CD14-positive monocyte (primary cell): ENCODE results near the gene APOO. TPM values are rescaled to one million over a fixed set of nuclear protein-coding genes. Genes with fewer than 3 reads are reported as not detected.
A peak's percentile ranks its signal among the peaks of the same experiment; 100 is the strongest.

Experiments
- DNase-seq, 3 donors: peaks; one replicate each; pipeline ENCODE4 v3.0.0-alpha.2; 2011 to 2022
- H2AFZ ChIP-seq: 2 replicates; pipeline ENCODE4 v1.6.0; 2012; ENCODE audit warnings: mild to moderate bottlenecking, low read depth, low read length, inconsistent platforms; ENCODE audit not compliant: insufficient read depth, poor library complexity, severe bottlenecking
- H3K27ac ChIP-seq, 2 donors: 1 replicate in 1 of 2; 2 replicates in 1 of 2; pipeline ENCODE4 v1.5.1; 2012 to 2013; ENCODE audit warnings: low read length in 2 of 2, control low read depth in 1 of 2, inconsistent platforms in 1 of 2, low read depth in 1 of 2, mild to moderate bottlenecking in 1 of 2
- H3K27me3 ChIP-seq, 2 donors: one replicate each; pipeline versions ENCODE4 v1.6.0 to v1.6.1; 2011 to 2013; ENCODE audit warnings: low read length in 2 of 2; ENCODE audit not compliant: control insufficient read depth in 2 of 2, insufficient read depth in 2 of 2
- H3K36me3 ChIP-seq, 2 donors: replicated peaks in 1 of 2; 1 replicate in 1 of 2; 2 replicates in 1 of 2; pipeline versions ENCODE4 v1.5.1 to v1.6.1; 2012 to 2013; ENCODE audit warnings: low read length in 2 of 2, control low read depth in 1 of 2, inconsistent platforms in 1 of 2, mild to moderate bottlenecking in 1 of 2; ENCODE audit not compliant: insufficient read depth in 2 of 2, control insufficient read depth in 1 of 2
- H3K4me1 ChIP-seq, 2 donors: 1 replicate in 1 of 2; 2 replicates in 1 of 2; pipeline versions ENCODE4 v1.5.1 to v1.6.1; 2012 to 2013; ENCODE audit warnings: low read length in 2 of 2, control low read depth in 1 of 2, inconsistent platforms in 1 of 2, mild to moderate bottlenecking in 1 of 2, moderate library complexity in 1 of 2; ENCODE audit not compliant: insufficient read depth in 2 of 2, control insufficient read depth in 1 of 2
- H3K4me2 ChIP-seq: replicated peaks from 2 replicates; pipeline ENCODE3; 2012; ENCODE audit warnings: low read length, moderate library complexity, mild to moderate bottlenecking; ENCODE audit not compliant: poor library complexity, severe bottlenecking; ENCODE audit errors: extremely low read depth
- H3K4me3 ChIP-seq, 3 experiments: fragments of 200-600 bp in 1 of 3; sonication (generic) in 1 of 3; replicated peaks in 1 of 3; 1 replicate in 2 of 3; 2 replicates in 1 of 3; pipeline ENCODE4 v1.5.1; 2011 to 2013; ENCODE audit warnings: low read length in 3 of 3, mild to moderate bottlenecking in 3 of 3, control low read depth in 2 of 3, low read depth in 2 of 3, inconsistent platforms in 1 of 3, moderate library complexity in 1 of 3
- H3K79me2 ChIP-seq: 2 replicates; pipeline ENCODE4 v1.6.0; 2012; ENCODE audit warnings: mild to moderate bottlenecking, control low read depth, inconsistent platforms, low read length, moderate library complexity; ENCODE audit not compliant: insufficient read depth
- H3K9ac ChIP-seq: 2 replicates; pipeline ENCODE4 v1.6.0; 2017; ENCODE audit warnings: low read length, mild to moderate bottlenecking; ENCODE audit not compliant: insufficient read depth, poor library complexity, severe bottlenecking
- H3K9me3 ChIP-seq, 2 donors: replicated peaks in 1 of 2; 1 replicate in 1 of 2; 2 replicates in 1 of 2; pipeline versions ENCODE4 v1.5.1 to v1.6.1; 2012 to 2013; ENCODE audit warnings: low read length in 2 of 2, control low read depth in 1 of 2; ENCODE audit not compliant: control insufficient read depth in 1 of 2, insufficient read depth in 1 of 2
- H4K20me1 ChIP-seq: 2 replicates; pipeline ENCODE4 v1.6.0; 2012; ENCODE audit warnings: mild to moderate bottlenecking, low read length, control low read depth, moderate library complexity; ENCODE audit not compliant: insufficient read depth
- H3K27ac Mint-ChIP-seq, 7 donors: one replicate each; pipeline ENCODE4 v1.8.0; 2020; ENCODE audit warnings: mild to moderate bottlenecking in 7 of 7, mixed read lengths in 7 of 7, moderate library complexity in 6 of 7, inconsistent platforms in 2 of 7
- H3K27me3 Mint-ChIP-seq, 3 donors: one replicate each; pipeline ENCODE4 v1.8.0; 2021 to 2022; ENCODE audit warnings: low read depth in 3 of 3, mild to moderate bottlenecking in 3 of 3, mixed read lengths in 3 of 3, moderate library complexity in 3 of 3, inconsistent platforms in 1 of 3
- H3K36me3 Mint-ChIP-seq, 2 donors: one replicate each; pipeline ENCODE4 v1.8.0; 2020; ENCODE audit warnings: mixed read lengths in 2 of 2, inconsistent platforms in 1 of 2, mild to moderate bottlenecking in 1 of 2
- H3K4me1 Mint-ChIP-seq: one replicate; pipeline ENCODE4 v1.8.0; 2020; ENCODE audit warnings: mild to moderate bottlenecking, mixed read lengths
- H3K4me3 Mint-ChIP-seq, 2 donors: one replicate each; pipeline ENCODE4 v1.8.0; 2020; ENCODE audit warnings: mild to moderate bottlenecking in 2 of 2, mixed read lengths in 2 of 2, moderate library complexity in 1 of 2
- H3K9me3 Mint-ChIP-seq, 7 donors: one replicate each; pipeline ENCODE4 v1.8.0; 2020 to 2022; ENCODE audit warnings: mixed read lengths in 7 of 7, mild to moderate bottlenecking in 6 of 7, moderate library complexity in 6 of 7, inconsistent platforms in 2 of 7
- WGBS: methylation state at CpG from one replicate; pipeline ENCODE4 v1.1.5; 2013; ENCODE audit warnings: missing lambda C conversion rate; ENCODE audit not compliant: insufficient coverage; 5-methylcytosine and 5-hydroxymethylcytosine counted together
- intact Hi-C, 2 donors: fragments of 100-400 bp; cut with micrococcal nuclease; formaldehyde crosslinking; loops; one replicate each; pipeline versions ENCODE4 v1.15.0 to v1.15.1; 2023
- polyA plus RNA-seq, 3 donors: library from polyadenylated mRNA; depleted of rRNA in 1 of 3; unstranded in 2 of 3; stranded (reverse) in 1 of 3; fragments of 300-500 nt in 2 of 3; fragments of >200 nt in 1 of 3; fragmentation: Illumina TruSeq in 2 of 3; gene quantifications; 1 replicate in 2 of 3; 2 replicates in 1 of 3; pipeline ENCODE4 v1.2.3, GENCODE V29; 2012 to 2021
- TF ChIP-seq, protein P1 (sequence below): fragments of 200-600 bp; IDR thresholded peaks from one replicate; pipeline ENCODE4 v1.8.0; 2022; ENCODE audit warnings: antibody characterized with exemption, mild to moderate bottlenecking

Gene APOO
- polyA plus RNA-seq, 3 donors: 3.3 to 8.3 (median 4.6) TPM

DNA sequence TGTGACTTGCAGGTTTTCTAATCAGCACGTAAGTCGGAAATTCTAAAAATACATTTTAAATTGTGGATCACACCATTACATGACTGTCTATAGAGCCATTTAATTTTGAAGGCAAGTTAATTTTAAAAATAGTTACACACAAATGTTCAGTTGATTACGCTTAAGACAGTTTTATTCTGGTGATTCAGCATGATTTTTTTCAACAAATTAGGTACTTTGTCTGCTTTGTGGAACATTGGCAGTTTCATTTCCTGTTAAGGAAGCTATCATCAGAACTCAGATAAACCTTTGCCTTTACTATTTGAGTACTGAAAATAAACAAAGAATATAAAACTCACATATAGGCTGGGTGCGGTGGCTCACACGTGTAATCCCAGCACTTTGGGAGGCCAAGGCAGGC is 105.3 kb downstream of the APOO start:
- Mint-ChIP-seq H3K4me1 (peaks cover 32% of the 10 kb centered on the region), H3K27ac (peak overlapping the region; percentile 74 to 89 (median 87)), H3K27me3 (peaks cover 0 to 9% (median 0%) of the 10 kb centered on the region in 3 donors), H3K9me3 (peaks cover 0 to 7% (median 0%) of the 10 kb centered on the region in 7 donors), H3K36me3 (no peaks in the 10 kb centered on the region), H3K4me3 (peak overlapping the region; percentile 41 to 48)
- no peaks in the 10 kb centered on the region for H4K20me1 ChIP-seq
- TF ChIP-seq, protein P1, sequence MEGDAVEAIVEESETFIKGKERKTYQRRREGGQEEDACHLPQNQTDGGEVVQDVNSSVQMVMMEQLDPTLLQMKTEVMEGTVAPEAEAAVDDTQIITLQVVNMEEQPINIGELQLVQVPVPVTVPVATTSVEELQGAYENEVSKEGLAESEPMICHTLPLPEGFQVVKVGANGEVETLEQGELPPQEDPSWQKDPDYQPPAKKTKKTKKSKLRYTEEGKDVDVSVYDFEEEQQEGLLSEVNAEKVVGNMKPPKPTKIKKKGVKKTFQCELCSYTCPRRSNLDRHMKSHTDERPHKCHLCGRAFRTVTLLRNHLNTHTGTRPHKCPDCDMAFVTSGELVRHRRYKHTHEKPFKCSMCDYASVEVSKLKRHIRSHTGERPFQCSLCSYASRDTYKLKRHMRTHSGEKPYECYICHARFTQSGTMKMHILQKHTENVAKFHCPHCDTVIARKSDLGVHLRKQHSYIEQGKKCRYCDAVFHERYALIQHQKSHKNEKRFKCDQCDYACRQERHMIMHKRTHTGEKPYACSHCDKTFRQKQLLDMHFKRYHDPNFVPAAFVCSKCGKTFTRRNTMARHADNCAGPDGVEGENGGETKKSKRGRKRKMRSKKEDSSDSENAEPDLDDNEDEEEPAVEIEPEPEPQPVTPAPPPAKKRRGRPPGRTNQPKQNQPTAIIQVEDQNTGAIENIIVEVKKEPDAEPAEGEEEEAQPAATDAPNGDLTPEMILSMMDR: no peak
- no peak overlapping the region for H2AFZ ChIP-seq
- peaks cover 32 to 38% of the 10 kb centered on the region in 2 donors for H3K4me1 ChIP-seq
- no CpG with 5 or more reads among the region's 5 CpGs for WGBS
- H3K79me2 ChIP-seq: no peaks in the 10 kb centered on the region
- H3K27ac ChIP-seq: peak overlapping the region in 1 of 2 donors; percentile 35
- no peaks in the 10 kb centered on the region for H3K27me3 ChIP-seq
- no peaks in the 10 kb centered on the region for H3K36me3 ChIP-seq
- intact Hi-C loops: no loop called here
- H3K4me2 ChIP-seq: no peak overlapping the region
- no peak overlapping the region for H3K9ac ChIP-seq
- no peaks in the 10 kb centered on the region for H3K9me3 ChIP-seq
- no peak overlapping the region for H3K4me3 ChIP-seq
- DNase-seq: peak in 2 of 3 donors; percentile 45 to 48

DNA sequence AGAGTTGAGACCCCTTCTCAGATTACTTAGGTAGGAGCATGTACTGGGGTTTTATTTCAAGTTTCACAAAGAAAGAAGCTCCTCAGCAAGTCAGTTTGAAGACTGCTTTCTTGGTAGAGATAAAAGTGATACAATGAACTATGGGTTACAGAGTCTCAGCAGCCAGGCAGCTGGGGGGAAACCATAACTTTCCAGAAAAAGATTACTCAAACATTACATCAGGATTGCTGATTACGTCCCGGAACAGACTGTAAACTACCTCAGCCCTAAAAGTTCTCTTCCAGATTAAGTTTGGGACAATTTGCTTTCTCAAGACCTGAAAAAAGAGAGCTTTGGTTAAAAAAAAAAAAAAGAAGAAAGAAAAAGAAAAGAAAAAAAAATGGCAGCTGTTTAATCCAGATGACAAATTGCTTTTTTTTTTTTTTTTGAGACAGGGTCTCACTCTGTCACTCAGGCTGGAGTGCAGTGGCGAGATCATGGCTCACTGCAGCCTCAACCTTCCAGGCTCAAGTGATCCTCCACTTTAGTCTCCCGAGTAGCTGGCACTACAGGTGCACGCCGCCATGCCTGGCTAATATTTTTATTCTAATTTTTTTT is 108.2 kb downstream of the APOO start:
- WGBS: no CpG with 5 or more reads among the region's 6 CpGs
- Histone ChIP-seq H3K79me2 (no peaks in the 10 kb centered on the region), H2AFZ (no peak overlapping the region), H3K4me1 (peaks cover 24 to 25% of the 10 kb centered on the region in 2 donors), H4K20me1 (no peaks in the 10 kb centered on the region), H3K9ac (no peak overlapping the region), H3K27ac (no peak overlapping the region), H3K4me2 (no peak overlapping the region), H3K4me3 (no peak overlapping the region), H3K9me3 (no peaks in the 10 kb centered on the region), H3K36me3 (no peaks in the 10 kb centered on the region), H3K27me3 (no peaks in the 10 kb centered on the region)
- H3K9me3 Mint-ChIP-seq: peaks cover 0 to 4% (median 0%) of the 10 kb centered on the region in 7 donors
- H3K27me3 Mint-ChIP-seq: peaks cover 0 to 6% (median 0%) of the 10 kb centered on the region in 3 donors
- DNase-seq: peak in 1 of 3 donors; percentile 17
- H3K4me1 Mint-ChIP-seq: peaks cover 24% of the 10 kb centered on the region
- H3K27ac Mint-ChIP-seq: no peak overlapping the region
- TF ChIP-seq, protein P1: no peak
- no peak overlapping the region for H3K4me3 Mint-ChIP-seq
- intact Hi-C loops: loop anchor here (10.0 kb wide), 2 partner anchors 45 to 255 kb away; partner anchors contain the start of gene EIF2S3 (in 1 of the 2)
- no peaks in the 10 kb centered on the region for H3K36me3 Mint-ChIP-seq
